Coronary artery (tissue), 2 donors: ENCODE measurements around the gene EED.
"Not testable (repeated sequence)": the region's sequence is repeated elsewhere in the genome, so short reads cannot be mapped to it uniquely, and the experiment has no call there.

Experiments used
- DNase-seq: peaks from one replicate; pipeline ENCODE4 v3.0.0-alpha.2; 2017; ENCODE audit warnings: low spot score
- H3K27ac ChIP-seq, 2 donors: fragments of 200-600 bp; sonication (generic); one replicate each; pipeline ENCODE4 v1.5.1; 2016 to 2019
- H3K4me3 ChIP-seq: fragments of 200-600 bp; sonication (generic); 2 replicates; pipeline ENCODE4 v1.5.1; 2016; ENCODE audit warnings: mild to moderate bottlenecking, moderate library complexity
- TF ChIP-seq, protein P1 (sequence below): fragments of 200-600 bp; sonication (generic); IDR thresholded peaks from one replicate; pipeline ENCODE4 v1.5.1; 2019; ENCODE audit warnings: antibody characterized with exemption

The EED gene

DNA sequence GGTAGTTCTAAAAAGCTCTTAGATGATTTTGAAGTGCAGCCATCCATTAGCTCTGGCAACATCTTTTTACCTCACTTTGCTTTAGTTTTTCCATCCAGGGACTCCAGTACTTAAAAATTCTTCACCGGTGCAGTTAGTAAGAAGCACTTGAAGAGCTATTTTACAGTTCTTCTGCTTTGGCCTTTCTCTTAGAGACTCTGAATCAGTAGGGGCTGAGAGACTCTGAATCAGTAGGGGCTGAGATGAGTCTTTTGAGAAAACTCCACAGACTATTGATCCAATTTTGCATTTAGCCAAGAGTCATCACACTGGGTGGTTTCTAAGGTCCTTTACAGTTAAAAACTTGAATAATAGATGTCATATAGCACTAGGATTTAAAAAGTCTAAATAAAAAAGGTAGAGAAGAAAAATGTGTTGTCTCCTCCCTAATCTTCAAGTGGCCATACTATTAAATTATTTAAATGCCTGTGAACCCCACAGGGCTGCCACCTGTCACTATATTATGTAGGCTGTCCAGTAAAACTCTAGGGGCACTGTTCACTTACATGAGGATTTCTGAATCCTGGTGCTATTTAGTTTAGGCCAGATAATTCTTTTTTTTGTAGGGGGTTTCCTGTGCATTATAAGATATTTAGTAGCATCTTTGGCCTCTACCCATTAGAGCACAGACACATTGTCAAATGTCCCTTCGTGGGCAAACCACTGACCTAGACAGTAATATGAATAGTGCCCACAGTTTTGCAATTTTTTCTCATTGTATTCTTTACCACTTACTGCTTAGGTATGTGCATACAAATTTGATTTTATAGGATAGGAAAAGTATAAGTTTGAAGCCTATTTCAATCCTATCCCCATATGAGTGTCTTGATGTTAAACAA lies 31.2 kb downstream of the EED start:
- no peak overlapping the region for H3K4me3 ChIP-seq
- no peak overlapping the region for H3K27ac ChIP-seq
- no peak for DNase-seq
- TF ChIP-seq, protein P1, sequence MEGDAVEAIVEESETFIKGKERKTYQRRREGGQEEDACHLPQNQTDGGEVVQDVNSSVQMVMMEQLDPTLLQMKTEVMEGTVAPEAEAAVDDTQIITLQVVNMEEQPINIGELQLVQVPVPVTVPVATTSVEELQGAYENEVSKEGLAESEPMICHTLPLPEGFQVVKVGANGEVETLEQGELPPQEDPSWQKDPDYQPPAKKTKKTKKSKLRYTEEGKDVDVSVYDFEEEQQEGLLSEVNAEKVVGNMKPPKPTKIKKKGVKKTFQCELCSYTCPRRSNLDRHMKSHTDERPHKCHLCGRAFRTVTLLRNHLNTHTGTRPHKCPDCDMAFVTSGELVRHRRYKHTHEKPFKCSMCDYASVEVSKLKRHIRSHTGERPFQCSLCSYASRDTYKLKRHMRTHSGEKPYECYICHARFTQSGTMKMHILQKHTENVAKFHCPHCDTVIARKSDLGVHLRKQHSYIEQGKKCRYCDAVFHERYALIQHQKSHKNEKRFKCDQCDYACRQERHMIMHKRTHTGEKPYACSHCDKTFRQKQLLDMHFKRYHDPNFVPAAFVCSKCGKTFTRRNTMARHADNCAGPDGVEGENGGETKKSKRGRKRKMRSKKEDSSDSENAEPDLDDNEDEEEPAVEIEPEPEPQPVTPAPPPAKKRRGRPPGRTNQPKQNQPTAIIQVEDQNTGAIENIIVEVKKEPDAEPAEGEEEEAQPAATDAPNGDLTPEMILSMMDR = no peak

DNA sequence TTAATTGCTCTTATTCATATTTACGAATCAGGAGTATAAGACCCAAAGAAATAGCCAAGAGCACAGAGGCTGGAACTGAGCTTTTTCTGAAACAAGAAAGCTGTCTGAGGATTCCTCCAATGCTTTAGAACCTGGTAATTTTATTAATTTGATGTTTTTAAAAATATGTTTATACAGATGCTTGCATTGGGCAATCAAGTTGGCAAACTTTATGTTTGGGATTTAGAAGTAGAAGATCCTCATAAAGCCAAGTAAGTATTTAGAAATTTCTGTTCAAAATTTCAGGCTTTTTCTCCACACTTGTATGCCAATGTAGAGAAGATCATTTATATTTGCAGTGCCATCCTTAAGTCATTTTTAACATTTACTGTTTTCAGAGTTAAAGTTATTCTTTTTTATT lies 33.2 kb downstream of the EED start:
- no peak for DNase-seq
- TF ChIP-seq, protein P1 = no peak
- H3K27ac ChIP-seq = no peak overlapping the region
- H3K4me3 ChIP-seq = no peak overlapping the region

DNA sequence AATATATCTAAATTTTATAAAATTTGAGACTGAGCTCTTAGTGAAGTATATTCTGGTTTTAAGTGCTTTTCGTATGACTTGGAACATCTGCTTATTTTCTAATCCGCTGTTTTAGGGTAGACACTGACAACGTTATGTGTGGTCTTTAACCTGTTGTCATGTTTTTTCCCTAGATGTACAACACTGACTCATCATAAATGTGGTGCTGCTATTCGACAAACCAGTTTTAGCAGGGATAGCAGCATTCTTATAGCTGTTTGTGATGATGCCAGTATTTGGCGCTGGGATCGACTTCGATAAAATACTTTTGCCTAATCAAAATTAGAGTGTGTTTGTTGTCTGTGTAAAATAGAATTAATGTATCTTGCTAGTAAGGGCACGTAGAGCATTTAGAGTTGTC lies 33.7 kb downstream of the EED start:
- TF ChIP-seq, protein P1 = no peak
- no peak for DNase-seq
- Histone ChIP-seq H3K27ac (no peak overlapping the region), H3K4me3 (no peak overlapping the region)

DNA sequence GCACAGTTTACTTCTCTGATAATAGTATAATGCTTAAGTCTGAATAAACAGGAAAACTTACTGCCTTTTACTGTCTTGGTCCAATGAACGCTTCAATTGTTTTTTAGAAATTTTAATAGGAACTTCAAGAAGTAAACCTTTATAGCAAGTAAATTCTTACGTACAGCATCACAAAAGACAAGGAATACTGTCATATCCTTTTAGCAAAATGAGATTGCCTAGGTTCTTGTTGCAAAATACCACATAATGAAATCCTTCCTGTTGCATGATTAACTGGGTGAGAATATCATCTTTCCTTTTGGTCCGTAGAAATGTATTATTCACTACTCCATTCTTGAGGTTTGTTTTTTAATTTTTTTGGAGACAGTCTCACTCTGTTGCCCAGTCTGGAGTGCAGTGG lies 35.2 kb downstream of the EED start:
- TF ChIP-seq, protein P1 = no peak
- H3K4me3 ChIP-seq = no peak overlapping the region
- DNase-seq = no peak
- H3K27ac ChIP-seq = no peak overlapping the region

DNA sequence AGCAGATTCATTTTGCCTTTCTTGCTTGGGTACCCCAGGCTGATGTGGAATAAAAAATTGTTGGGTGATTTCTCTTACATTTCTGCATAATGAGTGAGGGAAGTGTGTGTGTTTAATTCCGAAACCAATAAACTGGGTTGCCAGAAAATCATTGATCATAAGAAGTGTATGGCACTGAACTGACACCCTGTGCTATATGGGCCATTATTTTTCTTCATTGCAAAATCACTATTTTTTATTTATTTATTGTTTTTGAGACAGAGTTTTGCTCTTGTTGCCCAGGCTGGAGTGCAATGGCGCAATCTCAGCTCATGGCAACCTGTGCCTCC lies 42.9 kb downstream of the EED start:
- TF ChIP-seq, protein P1 = no peak
- no peak overlapping the region for H3K27ac ChIP-seq
- no peak for DNase-seq

DNA sequence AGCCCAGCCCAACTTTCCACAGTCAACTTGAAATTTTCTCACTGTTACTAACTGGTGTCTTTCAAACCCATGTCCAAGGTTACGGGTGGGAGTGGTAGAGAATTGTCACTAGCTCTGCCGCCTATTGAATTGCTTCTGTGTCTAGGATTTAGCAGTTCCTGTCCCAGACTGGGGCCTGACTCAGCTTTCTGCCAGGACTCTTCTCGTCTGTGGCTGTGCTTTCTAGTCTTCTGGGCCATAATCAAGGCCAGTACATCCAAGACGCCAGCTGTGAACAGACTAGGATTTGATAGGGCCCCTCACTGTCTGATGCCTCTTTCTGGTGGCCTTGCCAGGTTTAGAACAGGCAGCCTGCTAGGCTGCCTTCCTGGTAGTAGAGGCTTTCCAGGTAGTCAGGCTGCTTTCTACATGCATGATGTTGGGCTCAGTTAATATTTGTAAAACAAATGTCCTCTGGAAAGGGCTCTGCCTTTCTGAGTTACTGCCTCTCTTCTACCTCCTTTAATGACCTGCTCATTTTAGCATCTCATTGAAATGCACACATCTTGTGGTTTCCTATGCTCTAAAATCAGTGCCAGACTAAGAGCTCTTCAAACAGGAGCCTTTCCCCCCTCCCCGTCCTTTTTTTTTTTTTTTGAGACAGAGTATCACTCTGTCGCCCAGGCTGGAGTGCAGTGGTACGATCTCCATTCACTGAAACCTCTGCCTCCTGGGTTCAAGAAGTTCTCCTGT lies 44.4 kb downstream of the EED start:
- no peak for DNase-seq
- TF ChIP-seq, protein P1 = no peak
- Histone ChIP-seq H3K4me3 (no peak overlapping the region), H3K27ac (no peak overlapping the region)

More for the DNA sequence above, 42.9 kb downstream of the EED start:
- H3K4me3 ChIP-seq = no peak overlapping the region

DNA sequence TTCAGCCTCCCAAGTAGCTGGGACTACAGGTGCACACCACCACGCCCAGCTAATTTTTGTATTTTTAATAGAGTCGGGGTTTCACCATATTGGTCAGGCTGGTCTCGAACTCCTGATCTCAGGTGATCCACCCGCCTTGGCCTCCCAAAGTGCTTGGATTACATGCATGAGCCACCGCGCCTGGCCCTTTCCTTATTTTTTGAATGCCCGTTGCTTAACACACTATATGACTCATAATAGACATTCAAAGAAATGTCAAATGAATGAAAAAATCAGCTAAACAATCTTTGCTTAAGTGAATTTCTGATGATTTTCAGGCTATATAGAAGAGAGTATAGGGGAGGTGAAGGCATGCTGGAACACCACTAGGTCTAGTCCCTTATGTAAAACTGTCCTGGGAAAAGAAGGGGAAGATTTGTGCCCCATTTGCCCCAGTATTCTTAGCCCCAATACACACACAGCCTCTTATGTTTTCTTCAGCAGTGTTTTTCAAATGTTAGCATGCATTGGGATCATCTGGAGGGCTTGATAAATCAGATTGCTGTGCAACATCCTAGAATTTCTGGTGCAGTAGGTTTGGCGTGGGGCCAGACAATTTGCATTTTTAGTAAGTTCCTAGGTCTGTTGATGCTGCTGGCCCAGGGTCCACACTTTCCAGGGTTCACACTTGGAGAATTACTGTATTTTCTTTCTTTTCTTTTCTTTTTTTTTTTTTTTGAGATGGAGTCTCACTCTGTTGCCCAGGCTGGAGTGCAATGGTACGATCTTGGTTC lies 45.1 kb downstream of the EED start:
- H3K4me3 ChIP-seq, DNase-seq, H3K27ac ChIP-seq: not testable (repeated sequence)
